Left lung (tissue), 10 donors: ENCODE data around the gene HNMT. TPM values are rescaled to one million over a fixed set of nuclear protein-coding genes. Genes with fewer than 3 reads are reported as not detected.
"Not testable (repeated sequence)": the region's sequence is repeated elsewhere in the genome, so short reads cannot be mapped to it uniquely, and the experiment has no call there.

Experiments used
- ATAC-seq: fragments of 200-7000 bp; cut with Tn5 transposase; one replicate; pipeline ENCODE4 v1.9.1; 2020; ENCODE audit warnings: moderate library complexity
- DNase-seq, 4 donors: peaks; one replicate each; pipeline ENCODE4 v3.0.0-alpha.2; 2013 to 2020
- H3K27ac ChIP-seq, 2 donors: fragments of 200-600 bp; sonication (generic) in 1 of 2; one replicate each; pipeline versions ENCODE4 v1.5.0 to v1.8.0; 2020 to 2021
- H3K27me3 ChIP-seq, 2 donors: fragments of 200-600 bp; sonication (generic) in 1 of 2; one replicate each; pipeline versions ENCODE4 v1.5.0 to v1.8.0; 2020 to 2021
- H3K36me3 ChIP-seq, 2 donors: fragments of 200-600 bp; sonication (generic) in 1 of 2; one replicate each; pipeline versions ENCODE4 v1.5.0 to v1.8.0; 2020 to 2021
- H3K4me1 ChIP-seq, 2 donors: fragments of 200-600 bp; one replicate each; pipeline ENCODE4 v1.8.0; 2021
- H3K4me3 ChIP-seq, 2 donors: fragments of 200-600 bp; sonication (generic) in 1 of 2; one replicate each; pipeline versions ENCODE4 v1.5.0 to v1.8.0; 2020 to 2021; ENCODE audit warnings: mild to moderate bottlenecking in 1 of 2
- H3K9me3 ChIP-seq, 2 donors: fragments of 200-600 bp; sonication (generic) in 1 of 2; one replicate each; pipeline versions ENCODE4 v1.5.0 to v1.8.0; 2020 to 2021
- intact Hi-C, 2 donors: fragments of 100-400 bp; cut with DNase I; formaldehyde crosslinking; loops; one replicate each; pipeline versions ENCODE4 v1.11.2 to v1.14.2; 2022
- polyA plus RNA-seq, 6 donors: library from polyadenylated mRNA; unstranded; fragments of 120-200 nt; gene quantifications; one replicate each; pipeline ENCODE4 v1.2.1, GENCODE V29; 2013; ENCODE audit not compliant: insufficient read length in 6 of 6
- total RNA-seq, 2 donors: library from RNA; stranded (reverse); fragmentation: NEBNext Ultra II Directional; extraction: Animal tissue kit (Norgen Biotek cat#: 25700); gene quantifications; one replicate each; pipeline ENCODE4 v1.2.1, GENCODE V29; 2021
- TF ChIP-seq, protein P1 (sequence below), 2 donors: fragments of 200-600 bp; sonication (generic) in 1 of 2; IDR thresholded peaks; one replicate each; pipeline versions ENCODE4 v1.5.0 to v1.8.0; 2021; ENCODE audit warnings: antibody characterized with exemption in 2 of 2
- donor health status: DM: no; HTN: yes; CAD: no.
- donor health status: DM: no; HTN: no; CAD: no.

Gene HNMT
- total and polyA plus RNA-seq, 8 donors, result 53.0 to 98.9 (median 82.8) TPM

DNA sequence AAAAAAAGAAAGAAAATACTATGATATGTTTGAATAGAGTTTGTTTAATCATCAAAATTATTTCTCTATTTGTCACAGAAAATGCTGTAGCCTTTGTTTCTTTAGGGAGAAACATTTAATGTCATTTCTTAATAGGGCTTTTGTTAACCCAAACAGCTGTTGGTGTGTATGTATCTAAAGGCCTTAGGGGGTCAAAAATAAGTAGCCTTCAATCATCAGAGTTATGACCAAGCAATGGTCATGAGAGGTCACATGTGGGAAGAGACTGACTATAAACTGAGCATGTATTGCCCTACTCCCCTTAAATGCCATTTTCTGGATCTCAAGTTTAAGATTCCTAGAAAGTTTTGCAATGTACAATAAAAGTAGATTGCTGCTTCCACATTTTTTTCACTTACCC is 22.7 kb downstream of the HNMT start:
- ATAC-seq, result no peak
- DNase-seq, result no peak
- Histone ChIP-seq H3K4me3 (no peak overlapping the region), H3K27me3 (no peaks in the 10 kb centered on the region), H3K9me3 (peaks cover 0 to 8% of the 10 kb centered on the region in 2 donors), H3K4me1 (no peaks in the 10 kb centered on the region), H3K27ac (no peak overlapping the region), H3K36me3 (peaks cover 0 to 27% of the 10 kb centered on the region in 2 donors)
- TF ChIP-seq, protein P1, sequence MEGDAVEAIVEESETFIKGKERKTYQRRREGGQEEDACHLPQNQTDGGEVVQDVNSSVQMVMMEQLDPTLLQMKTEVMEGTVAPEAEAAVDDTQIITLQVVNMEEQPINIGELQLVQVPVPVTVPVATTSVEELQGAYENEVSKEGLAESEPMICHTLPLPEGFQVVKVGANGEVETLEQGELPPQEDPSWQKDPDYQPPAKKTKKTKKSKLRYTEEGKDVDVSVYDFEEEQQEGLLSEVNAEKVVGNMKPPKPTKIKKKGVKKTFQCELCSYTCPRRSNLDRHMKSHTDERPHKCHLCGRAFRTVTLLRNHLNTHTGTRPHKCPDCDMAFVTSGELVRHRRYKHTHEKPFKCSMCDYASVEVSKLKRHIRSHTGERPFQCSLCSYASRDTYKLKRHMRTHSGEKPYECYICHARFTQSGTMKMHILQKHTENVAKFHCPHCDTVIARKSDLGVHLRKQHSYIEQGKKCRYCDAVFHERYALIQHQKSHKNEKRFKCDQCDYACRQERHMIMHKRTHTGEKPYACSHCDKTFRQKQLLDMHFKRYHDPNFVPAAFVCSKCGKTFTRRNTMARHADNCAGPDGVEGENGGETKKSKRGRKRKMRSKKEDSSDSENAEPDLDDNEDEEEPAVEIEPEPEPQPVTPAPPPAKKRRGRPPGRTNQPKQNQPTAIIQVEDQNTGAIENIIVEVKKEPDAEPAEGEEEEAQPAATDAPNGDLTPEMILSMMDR (IDR thresholded peaks at IDR 0.05), result no peak
- intact Hi-C loops, result no loop called here

DNA sequence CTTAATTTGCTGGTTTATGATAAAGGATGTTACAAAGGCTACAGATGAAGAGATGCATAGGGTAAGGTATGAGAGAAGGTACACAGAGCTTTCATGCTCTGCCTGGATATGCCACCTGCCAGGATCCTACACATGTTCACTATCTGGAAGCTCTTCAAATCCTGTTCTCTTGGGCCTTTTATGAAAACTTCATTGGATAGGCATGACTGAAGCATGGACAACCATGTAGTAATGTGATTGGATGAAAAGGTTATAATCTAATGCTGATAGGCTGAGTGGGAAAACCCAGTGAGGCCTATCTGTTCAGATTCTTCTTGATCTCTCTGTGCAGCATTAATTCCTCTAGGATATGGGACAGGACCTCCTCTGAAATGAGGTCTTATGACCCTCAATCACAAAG is 26.8 kb downstream of the HNMT start:
- no peak for ATAC-seq
- intact Hi-C loops, result no loop called here
- Histone ChIP-seq H3K27ac (no peak overlapping the region), H3K4me1 (no peaks in the 10 kb centered on the region), H3K36me3 (peaks cover 0 to 31% of the 10 kb centered on the region in 2 donors), H3K9me3 (peaks cover 0 to 19% of the 10 kb centered on the region in 2 donors), H3K27me3 (no peaks in the 10 kb centered on the region), H3K4me3 (no peak overlapping the region)
- DNase-seq, result no peak
- TF ChIP-seq, protein P1 (IDR thresholded peaks at IDR 0.05), result no peak

DNA sequence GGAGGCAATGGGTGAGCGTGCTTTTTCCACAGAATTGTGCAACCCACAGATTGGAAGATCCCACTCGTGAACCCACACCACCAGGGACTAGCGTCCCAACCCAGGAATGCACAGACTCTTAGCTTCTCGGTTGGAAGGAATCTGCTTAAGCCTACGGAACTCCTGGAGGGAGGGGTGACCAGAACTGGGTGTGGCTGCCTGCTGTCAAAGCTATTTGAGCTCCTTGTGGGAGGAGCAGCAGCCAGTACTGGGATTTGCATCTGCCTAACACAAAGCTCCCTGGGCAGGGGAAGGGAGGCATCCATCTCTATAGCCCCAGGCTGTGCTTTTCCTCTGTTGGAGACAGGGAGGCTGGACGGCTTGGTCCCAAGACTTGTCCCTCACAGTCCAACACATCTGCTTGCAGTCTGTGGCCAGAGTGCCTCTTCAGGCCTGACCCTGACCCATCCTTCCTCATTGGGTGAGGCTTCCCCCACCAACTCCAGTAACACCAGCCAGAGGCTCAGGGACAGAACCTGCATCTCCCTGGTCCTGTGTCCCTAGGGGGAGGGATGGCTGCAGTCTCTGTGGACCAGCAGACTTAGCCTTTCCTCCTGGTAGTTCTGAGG is 27.9 kb downstream of the HNMT start:
- Histone ChIP-seq H3K27ac (no peak overlapping the region), H3K36me3 (peaks cover 0 to 31% of the 10 kb centered on the region in 2 donors), H3K9me3 (peaks cover 0 to 19% of the 10 kb centered on the region in 2 donors), H3K27me3 (no peaks in the 10 kb centered on the region), H3K4me1 (no peaks in the 10 kb centered on the region), H3K4me3 (no peak overlapping the region)
- DNase-seq (peak in 1 of 4 donors; percentile 28), ATAC-seq (no peak)
- intact Hi-C loops, result no loop called here
- TF ChIP-seq, protein P1 (IDR thresholded peaks at IDR 0.05), result no peak

DNA sequence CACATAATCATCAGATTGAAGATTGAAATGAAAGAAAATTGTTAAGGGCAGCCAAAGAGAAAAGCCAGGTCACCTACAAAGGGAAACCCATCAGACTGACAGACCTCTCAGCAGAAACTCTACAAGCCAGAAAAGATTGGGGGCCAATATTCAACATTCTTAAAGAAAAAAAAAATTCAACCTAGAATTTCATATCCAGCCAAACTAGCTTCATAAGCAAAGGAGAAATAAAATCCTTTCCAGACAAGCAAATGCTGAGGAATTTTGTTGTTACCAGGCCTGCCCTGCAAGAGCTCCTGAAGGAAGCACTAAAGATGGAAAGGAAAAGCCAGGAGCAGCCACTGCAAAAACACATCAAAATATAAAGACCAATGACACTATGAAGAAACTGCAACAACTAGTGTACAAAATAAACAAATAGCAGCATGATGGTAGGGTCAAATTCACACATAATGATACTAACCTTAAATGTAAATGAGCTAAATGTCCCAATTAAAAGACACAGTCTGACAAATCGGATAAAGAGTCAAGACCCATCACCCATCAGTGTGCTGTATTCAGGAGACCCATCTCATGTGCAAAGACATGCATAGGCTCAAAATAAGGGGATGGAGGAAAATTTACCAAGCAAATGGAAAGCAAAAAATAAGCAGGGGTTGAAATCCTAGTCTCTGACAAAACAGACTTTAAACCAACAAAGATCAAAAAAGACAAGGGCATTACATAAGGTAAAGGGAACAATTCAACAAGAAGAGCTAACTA is 29.6 kb downstream of the HNMT start:
- intact Hi-C loops, DNase-seq, H3K27me3 ChIP-seq, H3K27ac ChIP-seq, H3K4me1 ChIP-seq, ATAC-seq, H3K4me3 ChIP-seq: not testable (repeated sequence)
- Histone ChIP-seq H3K36me3 (peaks cover 0 to 27% of the 10 kb centered on the region in 2 donors), H3K9me3 (peaks cover 0 to 19% of the 10 kb centered on the region in 2 donors)

DNA sequence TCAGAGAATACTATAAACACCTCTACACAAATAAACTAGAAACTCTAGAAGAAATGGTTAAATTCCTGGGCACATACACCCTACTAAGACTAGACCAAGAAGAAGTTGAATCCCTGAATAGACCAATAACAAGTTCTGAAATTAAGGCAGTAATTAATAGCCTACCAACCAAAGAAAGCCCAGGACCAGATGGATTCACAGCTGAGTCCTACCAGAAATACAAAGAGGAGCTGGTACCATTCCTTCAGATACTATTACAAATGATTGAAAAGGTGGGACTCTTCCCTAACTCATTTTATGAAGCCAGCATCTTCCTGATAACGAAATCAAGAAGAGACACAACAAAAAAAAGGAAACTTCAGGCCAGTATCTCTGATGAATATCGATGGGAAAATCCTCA is 31.1 kb downstream of the HNMT start:
- ATAC-seq, H3K4me1 ChIP-seq, intact Hi-C loops, H3K27ac ChIP-seq, DNase-seq, H3K27me3 ChIP-seq, H3K4me3 ChIP-seq: not testable (repeated sequence)
- Histone ChIP-seq H3K9me3 (peaks cover 0 to 15% of the 10 kb centered on the region in 2 donors), H3K36me3 (peaks cover 0 to 16% of the 10 kb centered on the region in 2 donors)

DNA sequence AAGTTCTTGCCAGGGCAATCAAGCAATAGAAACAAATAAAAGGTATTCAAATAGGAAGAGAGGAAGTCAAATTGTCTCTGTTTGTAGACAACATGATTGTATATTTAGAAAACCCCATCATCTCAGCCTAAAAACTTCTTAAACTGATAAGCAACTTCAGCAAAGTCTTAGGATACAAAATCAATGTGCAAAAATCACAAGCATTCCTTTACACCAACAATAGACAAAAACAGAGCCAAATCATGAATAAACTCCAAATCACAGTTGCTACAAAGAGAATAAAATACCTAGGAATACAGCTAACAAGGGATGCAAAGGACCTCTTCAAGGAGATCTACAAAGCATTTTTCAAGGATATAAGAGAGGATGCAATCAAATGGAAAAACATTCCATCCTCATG is 31.9 kb downstream of the HNMT start:
- H3K4me3 ChIP-seq, H3K4me1 ChIP-seq, ATAC-seq, DNase-seq, H3K27me3 ChIP-seq, intact Hi-C loops, H3K27ac ChIP-seq: not testable (repeated sequence)
- H3K9me3 ChIP-seq, result peaks cover 0 to 12% of the 10 kb centered on the region in 2 donors
- peaks cover 0 to 10% of the 10 kb centered on the region in 2 donors for H3K36me3 ChIP-seq
